Heart left ventricle (tissue), 16 donors: ENCODE data around the gene SLX4IP. TPM values are rescaled to one million over a fixed set of nuclear protein-coding genes. Genes with fewer than 3 reads are reported as not detected.

Experiments used
- ATAC-seq, 4 donors: fragments of 200-7000 bp; cut with Tn5 transposase; one replicate each; pipeline ENCODE4 v1.9.1; 2020 to 2022; ENCODE audit warnings: moderate library complexity in 4 of 4, mild to moderate bottlenecking in 3 of 4, moderate number of reproducible peaks in 1 of 4
- DNase-seq, 5 donors: peaks; one replicate each; pipeline ENCODE4 v3.0.0-alpha.2; 2020
- H3K27ac ChIP-seq, 12 donors: fragments of 200-600 bp; sonication (generic) in 4 of 12; one replicate each; pipeline versions ENCODE4 v1.5.0 to v1.8.0; 2016 to 2022; ENCODE audit warnings: mild to moderate bottlenecking in 2 of 12
- H3K27me3 ChIP-seq, 9 donors: fragments of 200-600 bp; sonication (generic) in 2 of 9; one replicate each; pipeline versions ENCODE4 v1.5.1 to v1.8.0; 2016 to 2022; ENCODE audit warnings: mild to moderate bottlenecking in 3 of 9
- H3K36me3 ChIP-seq, 9 donors: fragments of 200-600 bp; sonication (generic) in 2 of 9; one replicate each; pipeline versions ENCODE4 v1.5.0 to v1.8.0; 2018 to 2022; ENCODE audit warnings: mild to moderate bottlenecking in 2 of 9
- H3K4me1 ChIP-seq, 12 donors: fragments of 200-600 bp; sonication (generic) in 4 of 12; one replicate each; pipeline versions ENCODE4 v1.5.0 to v1.8.0; 2016 to 2022; ENCODE audit warnings: mild to moderate bottlenecking in 3 of 12
- H3K4me3 ChIP-seq, 12 donors: fragments of 200-600 bp; sonication (generic) in 4 of 12; one replicate each; pipeline versions ENCODE4 v1.5.0 to v1.8.0; 2017 to 2022; ENCODE audit warnings: mild to moderate bottlenecking in 9 of 12, moderate library complexity in 4 of 12
- H3K9me3 ChIP-seq, 12 donors: fragments of 200-600 bp; sonication (generic) in 4 of 12; one replicate each; pipeline versions ENCODE4 v1.5.0 to v1.8.0; 2016 to 2022; ENCODE audit warnings: mild to moderate bottlenecking in 1 of 12
- POLR2A ChIP-seq, 2 donors: fragments of 450-650 bp; IDR thresholded peaks; one replicate each; pipeline ENCODE4 v1.6.1; 2017; ENCODE audit warnings: antibody characterized with exemption in 2 of 2, mild to moderate bottlenecking in 2 of 2, moderate library complexity in 2 of 2
- WGBS, 4 donors: extraction: QIAGEN DNeasy Blood & Tissue Kit in 2 of 4; methylation state at CpG; one replicate each; pipeline versions ENCODE4 v1.1.5 to v1.1.7; 2013 to 2018; 5-methylcytosine and 5-hydroxymethylcytosine counted together
- intact Hi-C, 10 donors: fragments of 100-400 bp; cut with DNase I; formaldehyde crosslinking; loops; one replicate each; pipeline versions ENCODE4 v1.11.1 to v1.14.2; 2022
- long read RNA-seq, 3 donors: library from polyadenylated mRNA; unstranded; transcript quantifications; one replicate each; pipeline ENCODE4 v2.0.0, GENCODE V29; 2020 to 2021
- polyA plus RNA-seq, 2 donors: library from polyadenylated mRNA; stranded (reverse); fragments of 200-250 nt; gene quantifications; one replicate each; pipeline ENCODE4 v1.2.3, GENCODE V29; 2013
- total RNA-seq, 9 donors: library from RNA; depleted of rRNA in 2 of 9; stranded (reverse); fragments of >200 nt in 2 of 9; fragmentation: NEBNext Ultra II Directional in 3 of 9; extraction: Animal tissue kit (Norgen Biotek cat#: 25700) in 3 of 9; gene quantifications; one replicate each; pipeline versions ENCODE4 v1.1.0 to v1.2.4, GENCODE V29; 2016 to 2023
- TF ChIP-seq, protein P1 (sequence below), 12 donors: fragments of 200-600 bp; sonication (generic) in 4 of 12; IDR thresholded peaks; one replicate each; pipeline versions ENCODE4 v1.5.0 to v1.8.0; 2018 to 2022; ENCODE audit warnings: antibody characterized with exemption in 12 of 12, mild to moderate bottlenecking in 5 of 12
- donor health status: ischemic (EF 13 %, LVEDD 7.1; RV severe dilation, severe dysfunction).
- donor health status: healthy with polysubstance abuse.
- donor health status: DM: no; HTN: yes; CAD: no.
- donor health status: DM: no; HTN: no; CAD: no.
- donor health status: ischemic (EF 25% LVEDD 6.9; RV normal size, moderate dysfunction).
- donor health status: ischemic (EF 25% LVEDD 5.7; RV mildly dilated, moderate dysfunction).
- donor health status: healthy.
- donor health status: DM: yes; HTN: yes; CAD: no.
- donor health status: ischemic (EF 35%, LVEDD 5.7; RV mildly dilated, moderate dysfunction).
- donor health status: nonischemic (EF 11% LVEDD 7.7; RV severe dilation, severe dysfunction).
- donor health status: DM: yes; HTN: yes; CAD: no.
- donor health status: PGD.
- donor health status: ischemic (EF 29% LVEDD 5.4; RV normal size, mild dysfunction).
- donor health status: nonischemic (EF 23%, LVEDD 6.1; RV moderate dilation, normal function).

Gene SLX4IP
- 1 to 10 TPM; 1.6 to 4.3 (median 2.4) TPM for total RNA-seq
- 1 to 10 TPM; 1.1 to 1.5 TPM for polyA plus RNA-seq
- long read RNA-seq, donor 1, full-length matches to known transcripts: 1 of 2 reads
- long read RNA-seq, donor 1, partial matches to known transcripts: 0 of 2 reads
- long read RNA-seq, donor 1, other reads (novel, unspliced or antisense): 1 of 2 reads
- long read RNA-seq, donor 2, full-length matches to known transcripts: 1 of 7 reads
- long read RNA-seq, donor 2, partial matches to known transcripts: 0 of 7 reads
- long read RNA-seq, donor 2, other reads (novel, unspliced or antisense): 6 of 7 reads
- long read RNA-seq, donor 3: 0 reads

GRCh38 chr20:10434832-10435812, at the start of gene SLX4IP:
Gene SLX4IP (plus strand): TSS chr20:10435305. CDS start chr20:10458205, 22,900 bp downstream.
- peaks cover 3 to 38% (median 22%) of the 10 kb centered on the region in 12 donors for H3K4me1 ChIP-seq
- H3K27ac ChIP-seq: peak within 1 kb of the TSS; percentile 89 to 98 (median 92)
- WGBS, 4 donors: 2 to 3% (median 3%) methylated on average over 32 of the region's 32 CpGs
- H3K9me3 ChIP-seq: no peaks in the 10 kb centered on the region
- H3K4me3 ChIP-seq: peak within 1 kb of the TSS; percentile 47 to 97 (median 82)
- intact Hi-C loops: loop anchor here in 2 of 10 donors (2.0 kb wide), 1 partner anchor 32 kb away; no protein-coding TSS in a partner anchor
- H3K27me3 ChIP-seq: no peaks in the 10 kb centered on the region
- ATAC-seq (peak; percentile 82 to 90 (median 88)), DNase-seq (peak; percentile 91 to 96 (median 95))
- no peaks in the 10 kb centered on the region for H3K36me3 ChIP-seq
- TF ChIP-seq, protein P1, sequence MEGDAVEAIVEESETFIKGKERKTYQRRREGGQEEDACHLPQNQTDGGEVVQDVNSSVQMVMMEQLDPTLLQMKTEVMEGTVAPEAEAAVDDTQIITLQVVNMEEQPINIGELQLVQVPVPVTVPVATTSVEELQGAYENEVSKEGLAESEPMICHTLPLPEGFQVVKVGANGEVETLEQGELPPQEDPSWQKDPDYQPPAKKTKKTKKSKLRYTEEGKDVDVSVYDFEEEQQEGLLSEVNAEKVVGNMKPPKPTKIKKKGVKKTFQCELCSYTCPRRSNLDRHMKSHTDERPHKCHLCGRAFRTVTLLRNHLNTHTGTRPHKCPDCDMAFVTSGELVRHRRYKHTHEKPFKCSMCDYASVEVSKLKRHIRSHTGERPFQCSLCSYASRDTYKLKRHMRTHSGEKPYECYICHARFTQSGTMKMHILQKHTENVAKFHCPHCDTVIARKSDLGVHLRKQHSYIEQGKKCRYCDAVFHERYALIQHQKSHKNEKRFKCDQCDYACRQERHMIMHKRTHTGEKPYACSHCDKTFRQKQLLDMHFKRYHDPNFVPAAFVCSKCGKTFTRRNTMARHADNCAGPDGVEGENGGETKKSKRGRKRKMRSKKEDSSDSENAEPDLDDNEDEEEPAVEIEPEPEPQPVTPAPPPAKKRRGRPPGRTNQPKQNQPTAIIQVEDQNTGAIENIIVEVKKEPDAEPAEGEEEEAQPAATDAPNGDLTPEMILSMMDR (IDR thresholded peaks at IDR 0.05): no peak
- TF ChIP-seq POLR2A (IDR thresholded peaks at IDR 0.05): peak in 1 of 2 donors; percentile 39

DNA sequence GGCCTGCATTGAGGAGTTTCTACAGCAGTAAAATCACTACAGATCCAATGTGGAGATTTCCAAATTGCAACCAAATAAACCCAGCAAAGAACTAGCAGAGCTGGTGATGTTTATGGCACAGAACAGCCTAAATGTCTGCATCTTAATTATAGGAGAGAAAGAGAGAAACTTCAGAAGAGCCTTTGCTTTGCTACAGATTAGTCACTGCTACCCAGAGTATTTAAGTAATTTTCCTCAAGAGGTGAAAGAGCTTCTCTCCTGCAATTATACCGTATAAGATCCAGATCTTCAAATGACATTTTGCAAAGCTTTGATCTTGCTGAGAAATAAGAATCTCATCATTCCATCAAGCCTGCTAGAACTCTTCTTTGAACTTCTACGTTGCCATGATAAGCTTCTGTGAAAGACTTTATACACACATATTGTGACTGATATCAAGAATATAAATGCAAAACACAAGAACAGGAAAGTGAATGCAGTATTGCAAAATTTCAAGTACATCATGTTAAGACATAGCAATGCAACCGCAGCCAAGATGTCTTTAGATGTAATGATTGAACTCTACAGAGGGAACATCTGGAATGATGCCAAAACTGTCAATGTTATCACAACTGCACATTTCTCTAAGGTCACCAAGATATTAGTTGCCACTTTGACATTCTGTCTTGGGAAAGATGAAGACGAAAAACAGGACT, 49.1 kb upstream of the SLX4IP start:
- Histone ChIP-seq H3K36me3 (no peaks in the 10 kb centered on the region), H3K27ac (no peak overlapping the region), H3K27me3 (no peaks in the 10 kb centered on the region), H3K9me3 (peaks cover 0 to 5% (median 0%) of the 10 kb centered on the region in 12 donors), H3K4me3 (no peak overlapping the region), H3K4me1 (no peaks in the 10 kb centered on the region)
- ATAC-seq: no peak
- 45 to 59% (median 53%) methylated on average over 4 of the region's 4 CpGs for WGBS, 4 donors
- intact Hi-C loops: no loop called here
- DNase-seq: no peak
- TF ChIP-seq POLR2A (IDR thresholded peaks at IDR 0.05): no peak
- TF ChIP-seq, protein P1 (IDR thresholded peaks at IDR 0.05): no peak

- intact Hi-C loops: no loop called here
- WGBS, 4 donors: 91 to 96% (median 95%) methylated on average over 4 of the region's 4 CpGs
- no peaks in the 10 kb centered on the region for H3K36me3 ChIP-seq
- H3K27ac ChIP-seq: no peak overlapping the region
- ATAC-seq (no peak), DNase-seq (no peak)
- no peak for TF ChIP-seq POLR2A (IDR thresholded peaks at IDR 0.05)
- TF ChIP-seq, protein P1 (IDR thresholded peaks at IDR 0.05): no peak
- H3K9me3 ChIP-seq: peaks cover 0 to 5% (median 0%) of the 10 kb centered on the region in 12 donors
- H3K4me3 ChIP-seq: no peak overlapping the region
- no peaks in the 10 kb centered on the region for H3K27me3 ChIP-seq
- no peaks in the 10 kb centered on the region for H3K4me1 ChIP-seq
Measured at GRCh38 chr20:10387686-10388085, 47.4 kb upstream of the SLX4IP start.
